HTR-8/SVneo (cell line): ENCODE results near the gene BOD1L1.

ENCODE experiments used
- DNase-seq: peaks from one replicate; pipeline ENCODE4 v3.0.0; 2011; ENCODE audit warnings: low spot score, mixed read lengths; ENCODE audit not compliant: insufficient read length
- FAIRE-seq: peaks from 2 replicates; lab custom pipeline; 2011; peaks lifted over from hg19 to GRCh38; lab: Jason Lieb, UNC

The BOD1L1 gene

DNA sequence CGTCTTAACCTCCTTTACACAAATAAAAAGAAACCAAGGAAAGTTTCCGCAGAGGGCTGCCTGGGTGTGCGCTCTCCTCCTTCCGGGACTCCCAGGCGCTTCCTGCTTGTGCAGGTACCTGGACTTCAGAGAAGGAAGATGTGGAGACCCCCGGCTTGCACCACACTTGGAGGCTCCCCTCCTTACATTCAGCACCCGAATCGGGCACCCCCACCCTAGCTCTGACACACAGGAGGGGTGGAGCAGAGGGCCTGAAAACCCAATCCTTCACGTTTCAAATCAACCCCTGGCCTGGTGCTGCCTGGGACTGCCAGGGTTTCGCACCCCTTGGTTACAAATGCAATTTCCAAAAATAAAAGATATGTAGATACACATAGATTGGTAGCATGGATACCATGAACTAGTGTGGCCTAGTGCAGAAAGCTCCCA, 86.3 kb downstream of the BOD1L1 start:
- FAIRE-seq = no peak
- no peak for DNase-seq

DNA sequence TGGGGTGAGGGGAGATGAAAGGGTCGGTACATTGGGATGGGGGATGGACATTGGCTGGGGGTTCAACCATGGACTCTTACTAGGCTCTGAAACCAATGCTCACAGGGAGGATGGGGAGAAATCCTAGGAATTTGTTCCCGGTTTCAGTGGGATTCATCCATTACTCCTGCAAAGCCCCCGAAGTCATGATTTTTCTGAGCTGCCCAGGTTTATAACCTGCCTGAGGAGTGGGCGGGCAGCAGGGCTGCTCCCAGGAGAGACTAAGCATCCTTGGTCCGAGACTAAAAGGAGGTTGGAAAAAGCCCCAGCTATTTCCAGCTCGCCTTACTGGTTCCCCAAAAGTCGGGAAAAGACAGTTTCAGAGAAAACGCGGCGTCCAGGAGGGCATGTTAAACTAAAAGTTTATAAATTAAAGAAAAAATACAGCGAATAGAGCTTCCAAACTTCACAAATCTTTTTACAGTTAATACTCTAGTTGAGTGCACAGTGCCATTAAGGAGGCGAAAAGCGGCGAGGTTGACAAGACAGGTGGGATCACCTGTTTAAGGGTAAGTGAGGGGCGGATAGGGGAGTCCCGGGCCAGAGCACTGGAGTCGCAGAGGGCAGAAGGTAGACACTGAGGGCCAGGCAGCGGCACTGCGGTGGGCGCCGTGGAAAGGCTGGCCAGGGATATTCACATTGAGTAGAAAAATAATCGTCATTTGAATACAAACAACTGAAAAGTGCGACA, 86.9 kb downstream of the BOD1L1 start:
- DNase-seq = no peak
- FAIRE-seq = no peak

DNA sequence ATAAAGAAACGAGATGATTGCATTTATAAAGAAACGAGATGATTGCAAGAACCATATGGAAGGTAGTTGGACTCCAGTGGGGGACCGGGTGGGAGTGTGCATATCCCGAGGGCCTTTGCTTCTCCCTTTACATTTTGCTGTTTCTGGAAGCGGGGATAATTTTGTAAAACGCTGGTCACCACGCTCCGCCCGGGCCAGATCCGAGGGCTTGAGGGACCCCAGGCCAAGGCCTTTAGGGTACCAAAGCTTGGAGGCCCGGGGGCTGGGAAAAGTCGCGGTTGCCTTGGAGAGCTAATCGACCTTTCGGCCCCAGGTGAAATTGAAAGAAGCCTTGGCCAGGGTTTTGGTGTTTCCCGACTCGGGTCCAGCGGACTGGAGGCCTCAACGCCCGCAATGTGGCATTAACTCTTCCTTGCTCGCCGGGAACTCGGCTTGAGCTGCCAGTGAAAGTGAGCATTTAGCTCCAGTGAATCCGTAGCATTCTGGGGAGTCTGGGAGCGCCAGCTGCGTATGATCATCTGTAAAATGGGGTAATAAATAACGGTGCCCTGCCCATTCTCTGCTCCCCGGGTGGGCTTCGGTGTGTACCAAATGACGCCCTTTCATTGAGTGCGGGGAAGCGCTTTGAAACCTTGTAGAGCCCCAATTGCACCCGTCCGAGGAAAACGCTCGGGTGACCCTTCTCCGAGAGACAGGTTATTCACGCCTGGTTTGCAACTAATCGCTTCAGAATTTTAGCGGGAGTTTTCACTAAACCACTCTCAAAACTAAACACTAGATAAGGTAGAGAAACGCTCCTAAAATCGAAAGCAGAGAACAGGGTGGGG, 87.7 kb downstream of the BOD1L1 start:
- FAIRE-seq = no peak
- DNase-seq = no peak

DNA sequence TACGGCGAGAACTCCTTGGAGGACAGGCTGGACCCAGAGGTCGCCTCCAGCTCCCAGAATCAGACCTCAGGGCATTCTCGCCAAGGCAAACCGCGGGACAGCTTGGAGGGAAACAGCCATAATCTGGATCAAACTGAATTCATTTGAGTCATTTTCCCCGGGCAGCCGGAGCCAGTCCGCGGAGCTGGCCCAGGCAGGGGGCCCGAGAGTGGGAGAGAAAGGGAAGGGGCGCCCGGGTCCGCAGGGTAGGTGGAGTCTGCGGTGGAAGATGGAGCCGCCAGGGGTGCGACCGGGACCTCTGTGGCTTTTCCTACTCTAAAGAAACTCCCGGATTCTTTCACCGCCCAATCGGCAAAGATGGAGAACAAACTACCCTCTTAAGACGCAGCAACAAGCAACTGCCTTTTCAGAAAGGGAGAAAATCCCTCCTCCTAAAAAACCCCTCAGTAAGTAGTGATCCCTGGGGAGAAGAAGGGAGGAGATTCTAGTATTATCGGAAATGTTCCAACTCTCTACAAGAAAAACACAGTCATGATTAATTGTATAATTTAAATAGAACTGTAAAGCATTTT, 88.4 kb downstream of the BOD1L1 start:
- DNase-seq = no peak
- FAIRE-seq = no peak

DNA sequence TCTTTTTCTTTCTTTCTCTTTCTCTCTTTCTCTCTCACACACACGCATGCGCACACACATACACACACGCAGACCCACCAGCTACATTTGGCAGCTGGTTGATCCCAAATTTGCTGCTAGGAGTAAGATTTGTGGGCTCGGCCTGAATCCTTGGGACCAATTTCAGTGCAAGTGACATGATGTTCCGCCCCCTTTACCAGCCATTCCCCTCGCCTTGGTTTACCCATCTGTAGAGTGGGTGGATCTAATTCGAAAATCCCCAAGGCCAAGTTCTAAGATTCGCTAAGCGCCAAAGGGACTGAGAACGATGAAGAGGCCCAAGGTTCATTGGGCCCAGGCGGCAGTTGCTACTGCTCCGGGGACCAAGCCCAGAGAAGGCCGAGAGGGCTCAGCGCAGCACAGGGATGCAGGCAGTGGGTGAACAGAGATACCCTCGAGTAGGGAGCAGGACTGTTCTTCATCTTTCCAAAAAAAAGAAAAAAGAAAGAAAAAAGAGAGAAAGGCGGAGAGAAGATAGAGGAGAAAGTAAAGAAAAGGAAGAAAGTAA, 89.0 kb downstream of the BOD1L1 start:
- no peak for FAIRE-seq
- no peak for DNase-seq

DNA sequence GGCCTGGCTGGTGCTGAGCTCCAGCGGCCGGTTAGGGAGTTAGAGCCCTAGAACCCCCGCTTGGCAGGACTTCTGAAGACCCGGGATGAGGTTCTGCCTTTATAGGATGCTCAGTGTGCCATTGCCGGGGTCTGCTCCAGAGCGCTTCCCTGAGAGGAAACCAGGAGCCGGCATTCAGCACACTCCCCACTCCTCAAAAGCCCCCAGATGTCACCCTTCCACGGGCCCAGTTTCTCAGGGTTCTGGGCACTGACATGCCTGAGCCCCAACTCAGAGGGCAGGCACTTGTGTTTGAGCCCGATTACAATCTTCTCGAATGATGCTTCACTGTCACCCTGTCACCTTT, 89.7 kb downstream of the BOD1L1 start:
- FAIRE-seq = no peak
- DNase-seq = no peak

DNA sequence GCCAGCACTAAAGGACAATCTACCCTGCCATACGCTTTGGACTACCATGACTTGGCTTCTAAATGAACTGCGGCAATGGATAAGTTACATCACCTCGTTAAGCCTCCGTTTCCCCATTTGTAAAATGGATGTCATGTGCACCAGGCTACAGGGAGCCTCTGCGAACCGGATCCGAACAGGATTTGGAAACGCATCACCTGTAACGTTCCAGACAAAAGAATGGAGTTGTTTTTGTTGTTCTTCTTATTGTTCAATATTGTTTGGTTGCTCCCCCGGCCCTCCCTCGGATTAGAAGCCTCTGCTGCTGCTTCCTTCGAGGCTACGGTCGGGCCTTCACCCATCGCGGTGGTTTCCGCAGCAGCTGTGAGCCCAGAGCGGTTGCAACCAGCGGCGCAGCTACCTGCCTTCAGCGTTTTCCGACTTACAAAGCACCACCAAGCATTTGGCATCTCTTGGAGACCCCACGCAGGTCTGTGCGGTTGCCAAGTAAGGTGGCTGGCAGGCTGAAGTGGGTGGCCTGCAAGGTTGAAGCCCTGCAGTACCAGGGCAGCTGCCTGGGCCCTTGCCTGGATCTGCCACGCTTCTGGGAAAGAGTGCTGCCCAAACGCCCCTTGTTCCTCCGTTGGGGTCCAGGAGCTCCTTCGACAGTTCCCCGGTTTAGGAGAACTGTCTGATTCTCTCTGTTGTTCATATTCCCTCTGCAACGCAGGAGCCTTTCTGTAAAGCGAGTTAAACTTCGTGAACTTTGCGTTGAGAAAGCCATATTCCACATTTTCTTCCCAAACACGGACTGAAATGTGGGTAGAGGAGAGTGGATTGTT, 90.3 kb downstream of the BOD1L1 start:
- FAIRE-seq (no peak), DNase-seq (no peak)

DNA sequence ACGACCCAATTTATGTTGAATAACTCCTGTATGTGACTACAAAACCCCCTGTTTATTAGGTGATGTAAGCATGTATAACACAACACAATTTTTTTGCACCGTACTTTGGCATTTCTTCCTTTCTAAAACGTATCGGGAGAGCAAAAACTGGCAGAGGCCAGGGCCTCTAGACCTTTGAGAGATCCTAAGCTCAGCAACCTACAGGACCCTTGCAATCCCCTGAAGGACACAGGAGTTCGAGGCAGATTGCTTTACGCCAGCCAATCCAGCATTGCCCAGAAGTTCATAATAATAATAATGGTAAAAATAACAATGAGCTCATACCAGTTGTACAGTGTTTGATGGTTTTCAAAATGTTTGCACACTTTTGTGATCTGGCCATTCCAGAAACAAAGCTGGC, 90.9 kb downstream of the BOD1L1 start:
- DNase-seq = no peak
- no peak for FAIRE-seq

DNA sequence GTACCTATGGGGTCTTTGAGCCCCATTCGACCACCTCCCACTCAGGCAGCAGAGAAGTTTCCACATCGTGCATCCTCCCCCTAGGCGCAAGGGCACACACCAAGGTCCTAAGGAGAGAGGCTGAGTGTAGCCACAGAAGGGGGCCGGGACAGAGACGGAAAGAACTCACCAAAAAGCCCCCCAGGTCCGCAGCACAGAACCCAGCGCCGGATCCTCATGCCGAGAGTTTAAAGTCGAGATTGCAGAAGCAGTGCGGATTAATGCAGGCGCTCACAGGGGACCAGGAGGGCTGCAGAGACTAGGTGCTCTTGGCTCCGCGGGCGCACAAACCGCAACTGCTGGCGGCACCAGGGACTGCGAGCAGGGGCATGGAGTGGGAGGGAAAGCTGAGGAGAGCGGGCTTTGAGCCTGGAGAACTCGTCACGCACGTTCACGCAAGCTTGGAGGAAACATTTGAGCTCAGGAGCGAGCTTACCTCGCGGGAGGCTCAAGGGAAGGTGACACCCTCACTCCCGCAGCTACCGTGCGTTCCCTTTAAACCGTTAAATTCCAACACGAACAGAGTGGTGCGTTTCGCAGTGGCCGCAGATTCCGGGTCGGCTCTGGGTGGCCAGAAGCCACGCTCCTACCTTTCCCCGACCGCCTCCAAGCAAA, 91.7 kb downstream of the BOD1L1 start:
- DNase-seq (no peak), FAIRE-seq (no peak)

DNA sequence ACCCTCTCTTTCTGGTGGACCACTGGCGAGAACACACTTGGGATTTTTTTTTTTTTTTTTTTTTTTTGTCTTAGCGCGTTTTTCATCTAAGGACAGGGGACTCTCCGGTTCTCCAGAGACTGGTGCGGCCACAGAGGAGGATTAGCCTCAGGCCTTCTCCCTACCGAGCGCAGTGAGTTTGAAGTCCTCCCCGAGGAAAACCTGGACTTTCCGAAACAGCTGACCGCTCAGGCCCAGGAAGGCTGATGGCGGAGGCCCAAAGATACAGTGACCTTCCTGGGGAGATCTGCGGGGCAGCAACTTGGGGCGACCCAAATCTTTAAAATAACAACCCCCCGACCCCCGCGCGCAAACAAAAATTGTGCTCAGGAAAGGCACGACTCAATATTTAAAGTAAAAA, 92.4 kb downstream of the BOD1L1 start:
- FAIRE-seq = no peak
- no peak for DNase-seq

DNA sequence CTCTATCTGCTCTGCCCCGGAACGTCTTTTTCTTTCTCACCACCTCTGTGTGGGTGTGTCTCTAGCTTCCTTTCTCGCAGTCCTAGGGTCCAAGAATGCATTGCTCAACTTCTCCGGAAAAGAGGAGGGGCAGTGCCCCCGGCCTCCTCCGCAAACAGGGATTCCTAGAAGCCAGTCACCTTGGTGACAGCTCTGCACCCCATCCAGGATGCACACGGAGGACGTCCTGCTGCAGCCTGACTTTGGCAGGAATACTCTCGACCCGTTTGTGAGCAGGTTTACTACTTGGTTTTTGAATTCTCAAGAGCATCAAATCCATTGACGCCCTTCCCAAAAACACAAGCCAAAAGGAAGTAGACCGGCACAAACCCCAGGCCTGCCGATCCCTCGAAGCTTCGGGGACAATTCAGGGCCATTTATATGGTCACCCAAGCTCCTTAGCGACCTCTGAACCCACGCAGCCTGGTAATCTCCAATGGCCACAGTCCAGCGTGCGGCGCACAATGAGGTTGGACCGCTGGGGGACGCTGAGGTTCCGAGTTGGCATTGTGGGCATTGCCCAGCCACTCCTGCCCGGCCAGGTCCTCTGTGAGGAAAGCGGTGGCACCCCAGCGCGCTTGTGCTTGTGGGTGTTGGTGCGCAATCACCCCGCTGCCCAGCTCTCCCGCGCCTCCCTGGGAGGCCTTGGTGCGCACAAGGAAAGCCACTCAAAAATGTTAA, 93.0 kb downstream of the BOD1L1 start:
- no peak for FAIRE-seq
- DNase-seq = no peak

DNA sequence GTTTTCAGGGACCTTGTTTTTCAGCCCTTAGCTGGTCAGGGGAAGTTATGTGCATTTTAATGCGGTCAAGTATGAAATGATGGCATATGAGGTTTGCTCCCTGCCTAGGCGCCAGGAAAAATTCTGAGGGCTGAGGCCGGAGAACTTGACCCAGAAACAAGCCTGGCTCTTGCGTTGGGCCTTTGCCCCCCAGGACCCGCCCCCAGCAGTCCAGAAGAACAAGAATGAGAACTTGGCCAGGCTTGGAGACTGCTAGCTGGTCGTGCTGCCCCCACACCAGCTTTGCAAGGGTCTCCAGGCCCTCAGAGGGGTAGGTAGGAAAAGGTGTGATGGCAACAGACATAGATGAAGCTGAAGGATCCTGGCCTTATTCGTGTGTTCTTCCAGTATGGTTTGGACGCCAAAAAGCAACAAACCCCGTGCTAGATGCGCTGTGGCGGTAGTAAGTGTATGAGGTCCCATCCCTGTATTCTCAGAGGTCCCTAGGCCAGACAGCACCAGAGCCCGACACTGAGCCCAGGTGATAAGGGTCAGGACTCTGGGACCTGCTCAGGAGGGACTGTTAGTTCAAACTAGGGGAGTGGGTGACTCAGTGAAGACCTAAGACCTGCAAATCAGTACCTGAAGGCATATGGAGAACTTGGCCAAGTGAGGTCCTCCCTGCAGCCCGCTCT, 93.7 kb downstream of the BOD1L1 start:
- no peak for DNase-seq
- FAIRE-seq = no peak

DNA sequence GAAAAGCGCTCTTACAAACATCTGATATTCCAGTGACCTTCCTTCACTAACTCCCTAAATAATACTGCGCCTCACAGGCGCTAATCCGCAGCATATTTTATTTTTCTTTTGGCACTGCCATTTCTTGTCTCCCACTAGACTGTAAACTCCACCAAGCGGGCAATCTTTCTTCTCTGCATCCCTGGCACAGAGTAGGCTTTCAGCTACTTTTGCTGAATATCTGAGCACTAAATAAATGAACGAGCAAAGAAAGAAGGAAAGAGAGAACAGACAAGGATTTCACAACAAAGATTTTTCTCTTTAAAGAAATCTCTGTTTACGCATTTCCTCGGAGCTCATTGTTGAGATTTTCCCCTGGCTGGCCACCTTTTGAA, 95.9 kb downstream of the BOD1L1 start:
- DNase-seq = no peak
- no peak for FAIRE-seq

DNA sequence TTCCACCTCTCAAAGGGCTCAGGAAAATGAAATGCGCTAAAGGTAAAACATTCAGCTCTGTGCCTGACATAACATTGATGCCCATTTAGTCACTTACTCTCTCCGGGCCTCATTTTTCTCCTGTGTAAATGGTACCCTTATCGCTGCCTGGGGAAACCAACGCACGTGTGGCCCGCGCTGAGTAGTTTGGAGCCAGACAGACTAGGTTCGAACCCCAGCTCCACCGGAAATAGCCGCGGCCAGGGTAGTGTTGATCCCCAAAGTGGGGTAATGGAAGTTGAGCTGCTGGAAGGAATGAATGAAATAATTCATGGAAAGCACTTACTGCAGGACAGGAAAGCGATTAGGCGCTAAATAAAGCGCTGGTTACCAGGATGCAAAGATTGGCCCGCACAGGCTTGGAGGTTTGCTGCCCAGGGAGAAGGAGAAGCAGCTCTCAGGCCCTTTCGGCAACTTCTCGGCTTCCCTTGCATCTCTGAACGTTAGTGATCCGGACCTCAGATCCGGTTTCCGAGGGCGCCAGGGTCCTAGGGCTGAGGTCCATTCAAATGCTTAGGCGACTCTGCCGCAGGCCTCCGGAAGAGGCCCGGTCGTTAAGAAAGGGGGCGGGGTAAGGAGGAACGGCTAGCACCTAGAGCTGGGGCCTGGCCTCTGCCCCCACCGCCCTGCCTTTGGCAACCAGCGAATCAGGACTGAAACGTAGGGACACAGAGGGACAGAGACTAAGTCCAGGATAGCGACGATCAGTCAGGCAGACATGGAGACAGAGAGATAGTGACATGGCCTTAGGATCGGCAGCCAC, 96.5 kb downstream of the BOD1L1 start:
- FAIRE-seq (no peak), DNase-seq (no peak)

DNA sequence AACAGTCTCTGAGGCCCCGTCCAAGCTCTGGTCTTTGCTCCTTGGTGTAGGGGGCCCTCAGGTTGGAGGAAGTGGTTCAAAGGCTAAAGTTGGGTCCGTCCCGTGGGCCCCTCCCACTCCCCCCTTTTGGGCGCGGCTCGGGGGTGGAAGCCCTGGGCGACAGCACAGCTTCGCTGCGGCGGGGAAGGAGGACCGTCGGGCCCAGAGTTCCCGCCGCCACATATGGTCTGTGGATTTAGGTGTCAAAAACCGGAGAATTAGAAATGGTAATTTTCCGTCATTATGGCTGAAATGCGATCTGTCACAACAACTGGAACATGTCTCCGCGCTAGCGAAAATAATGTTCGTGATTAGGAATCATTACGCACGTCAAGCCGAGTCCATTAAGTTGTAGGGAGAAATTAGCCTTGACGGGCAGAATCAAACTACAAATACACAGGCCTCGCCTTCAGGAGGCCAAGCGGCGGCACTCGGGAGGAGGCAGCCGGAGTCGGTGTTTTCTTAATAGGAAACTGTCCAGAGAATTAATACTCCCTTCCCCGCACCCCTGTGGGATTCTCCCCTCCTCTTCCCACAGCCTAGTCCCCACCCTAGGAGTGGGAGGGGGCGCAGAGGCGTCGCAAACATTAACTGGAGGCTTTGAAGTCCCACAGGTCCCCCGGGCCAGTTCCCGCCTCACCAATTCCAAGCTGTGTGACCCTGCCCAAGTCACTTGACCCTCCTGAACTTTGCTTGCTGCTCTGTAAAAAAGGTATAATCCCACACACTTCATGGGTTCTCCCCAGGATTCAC, 98.2 kb downstream of the BOD1L1 start:
- FAIRE-seq (no peak), DNase-seq (no peak)

DNA sequence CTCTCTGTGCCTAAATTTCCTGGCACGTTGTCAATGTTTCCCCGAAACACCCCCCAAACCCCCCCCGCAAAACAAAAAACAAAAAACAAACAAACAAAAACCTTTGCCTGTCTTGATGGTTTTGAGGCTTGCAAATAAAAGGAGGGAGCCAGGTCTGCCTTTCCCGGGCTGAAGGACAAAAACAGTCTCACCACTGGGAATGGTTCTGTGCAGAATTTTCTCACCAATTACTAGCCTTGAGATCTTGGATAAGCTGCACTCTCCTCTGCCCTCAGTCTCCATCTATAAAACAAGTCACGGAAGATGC, 98.8 kb downstream of the BOD1L1 start:
- FAIRE-seq (no peak), DNase-seq (no peak)
